Measurements from ENCODE around the gene LMAN1L.

LMAN1L gene

GRCh38 chr15:74808840-74809229, 3.8 kb upstream of the LMAN1L start:
- H3K4me3 ChIP-seq (replicated peaks in 1 of 2; ENCODE audit: low read depth in 2 of 2, low read length in 2 of 2) = no peak overlapping the region
- TF ChIP-seq CTCF (IDR thresholded peaks at IDR 0.05; ENCODE audit: low read depth, low read length) = no peak
- no peak for DNase-seq (ENCODE audit: low read depth in 2 of 2)

- no peak for TF ChIP-seq CTCF (IDR thresholded peaks at IDR 0.05; ENCODE audit: low read depth, low read length)
- H3K4me3 ChIP-seq (replicated peaks in 1 of 2; ENCODE audit: low read depth in 2 of 2, low read length in 2 of 2) = no peak overlapping the region
- no peak for DNase-seq (ENCODE audit: low read depth in 2 of 2)
Observed at GRCh38 chr15:74809242-74809641, 3.4 kb upstream of the LMAN1L start.

DNA sequence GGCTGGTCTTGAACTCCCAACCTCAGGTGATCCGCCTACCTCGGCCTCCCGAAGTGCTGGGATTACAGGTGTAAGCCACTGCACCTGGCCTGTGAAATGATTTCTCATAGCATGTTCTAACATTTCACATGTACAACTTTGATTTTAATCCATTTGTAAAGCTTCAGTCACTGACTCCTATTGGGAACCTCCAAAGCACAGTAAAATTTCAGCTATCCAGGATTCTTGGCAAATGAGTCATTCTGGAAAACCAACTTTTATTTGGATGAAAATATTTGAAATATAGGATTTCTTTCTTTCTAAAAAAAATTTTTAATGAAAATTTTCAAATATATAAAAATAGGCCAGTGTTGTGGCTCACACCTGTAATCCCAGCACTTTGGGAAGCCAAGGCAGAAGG, 2.7 kb upstream of the LMAN1L start:
- TF ChIP-seq CTCF (IDR thresholded peaks at IDR 0.05; ENCODE audit: low read depth, low read length) = no peak
- H3K4me3 ChIP-seq (replicated peaks in 1 of 2; ENCODE audit: low read depth in 2 of 2, low read length in 2 of 2) = no peak overlapping the region
- no peak for DNase-seq (ENCODE audit: low read depth in 2 of 2)

DNA sequence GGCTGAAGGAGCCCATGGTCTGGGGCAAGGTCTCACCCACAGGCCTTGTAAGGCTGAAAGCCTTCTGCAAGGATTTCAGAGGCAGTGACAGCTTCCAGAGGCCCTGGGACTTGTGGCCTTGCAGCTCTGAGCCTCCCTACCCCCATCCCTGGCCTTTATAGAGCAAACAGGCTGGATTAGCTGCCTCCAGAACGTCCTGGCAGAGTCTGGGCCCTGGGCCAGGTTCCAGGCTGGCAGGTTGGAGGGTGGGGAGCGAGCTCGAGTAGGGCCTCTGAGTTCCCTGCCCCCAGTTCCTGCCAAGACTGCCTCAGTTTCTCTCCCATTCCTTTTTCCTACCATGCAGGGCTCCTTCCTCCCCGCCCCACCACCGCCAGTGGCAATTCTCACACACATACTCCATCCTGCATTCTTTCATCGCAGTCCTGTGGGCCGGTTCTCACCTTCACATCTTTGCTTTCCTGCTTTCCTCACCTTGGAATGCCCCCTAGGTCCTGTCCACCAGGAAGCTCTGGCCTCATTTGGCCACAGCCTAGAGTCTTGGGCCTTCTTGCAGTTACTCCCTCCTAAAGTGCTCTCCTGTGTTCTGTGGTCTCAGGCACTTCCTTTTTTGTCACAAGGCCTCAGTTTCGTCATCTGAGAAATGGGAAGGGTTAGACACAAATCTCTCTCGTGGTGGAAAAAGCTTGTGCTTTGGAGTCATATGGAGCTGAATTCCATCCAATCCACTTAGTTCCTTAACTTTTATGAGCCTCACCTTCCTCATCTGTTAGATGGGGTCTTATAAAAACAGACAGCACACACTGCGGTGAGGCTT, 2.7 kb downstream of the LMAN1L start:
- no peak for TF ChIP-seq CTCF (IDR thresholded peaks at IDR 0.05; ENCODE audit: low read depth, low read length)
- no peak for DNase-seq (ENCODE audit: low read depth in 2 of 2)
- H3K4me3 ChIP-seq (replicated peaks in 1 of 2; ENCODE audit: low read depth in 2 of 2, low read length in 2 of 2) = no peak overlapping the region

- TF ChIP-seq CTCF (IDR thresholded peaks at IDR 0.05; ENCODE audit: low read depth, low read length) = no peak
- no peak overlapping the region for H3K4me3 ChIP-seq (replicated peaks in 1 of 2; ENCODE audit: low read depth in 2 of 2, low read length in 2 of 2)
- no peak for DNase-seq (ENCODE audit: low read depth in 2 of 2)
Observed at GRCh38 chr15:74815961-74816360, 3.3 kb downstream of the LMAN1L start.

DNA sequence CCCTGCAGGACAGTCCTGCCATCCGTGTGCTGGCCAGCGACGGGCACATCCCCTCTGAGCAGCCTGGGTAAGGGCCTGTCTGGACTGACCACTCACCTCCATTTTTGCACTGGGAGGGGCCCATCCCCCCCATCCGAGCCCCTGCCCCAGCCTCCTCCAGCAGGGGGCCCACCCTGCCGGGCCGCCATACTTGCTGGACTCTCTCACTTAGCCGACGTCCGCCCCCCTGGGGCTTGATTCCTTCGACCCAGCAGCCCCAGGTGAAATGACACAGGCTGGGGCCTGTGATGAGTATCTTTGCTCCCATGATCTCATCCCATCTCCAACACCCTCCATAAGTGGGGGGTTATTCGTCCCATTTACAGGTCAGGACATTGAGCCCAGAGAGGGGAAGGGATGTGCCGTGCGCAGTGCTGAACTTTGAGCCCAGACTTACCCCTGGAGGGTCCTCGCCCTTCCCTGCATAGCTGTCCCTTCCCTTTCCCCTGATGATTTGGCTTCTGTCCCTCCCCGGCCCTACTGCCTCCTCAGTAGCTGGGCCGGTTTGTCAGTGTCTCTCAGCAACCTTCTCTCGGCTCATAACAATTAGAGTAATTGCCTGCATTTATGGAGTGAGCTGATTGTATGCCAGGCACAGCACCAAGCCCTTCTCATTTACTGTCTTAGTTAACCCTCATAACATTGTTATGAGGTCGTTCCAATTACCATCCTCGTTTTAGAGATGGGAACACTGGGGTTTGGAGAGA, 4.2 kb downstream of the LMAN1L start:
- no peak for TF ChIP-seq CTCF (IDR thresholded peaks at IDR 0.05; ENCODE audit: low read depth, low read length)
- no peak overlapping the region for H3K4me3 ChIP-seq (replicated peaks in 1 of 2; ENCODE audit: low read depth in 2 of 2, low read length in 2 of 2)
- DNase-seq (ENCODE audit: low read depth in 2 of 2) = no peak

All from cardiac fibroblast (primary cell).